Stimulated activated CD8-positive, alpha-beta memory T cell treated with anti-CD3 and anti-CD28 coated beads, Interleukin-15, amount 100 ng/mL, for 1 hour (primary cell): ENCODE measurements around the gene SLC24A3.
"Not testable (repeated sequence)": the region's sequence is repeated elsewhere in the genome, so short reads cannot be mapped to it uniquely, and the experiment has no call there.

Source experiments
- DNase-seq: peaks from one replicate; pipeline ENCODE4 v3.0.0-alpha.2; 2020; ENCODE audit warnings: low read depth

The SLC24A3 gene

DNA sequence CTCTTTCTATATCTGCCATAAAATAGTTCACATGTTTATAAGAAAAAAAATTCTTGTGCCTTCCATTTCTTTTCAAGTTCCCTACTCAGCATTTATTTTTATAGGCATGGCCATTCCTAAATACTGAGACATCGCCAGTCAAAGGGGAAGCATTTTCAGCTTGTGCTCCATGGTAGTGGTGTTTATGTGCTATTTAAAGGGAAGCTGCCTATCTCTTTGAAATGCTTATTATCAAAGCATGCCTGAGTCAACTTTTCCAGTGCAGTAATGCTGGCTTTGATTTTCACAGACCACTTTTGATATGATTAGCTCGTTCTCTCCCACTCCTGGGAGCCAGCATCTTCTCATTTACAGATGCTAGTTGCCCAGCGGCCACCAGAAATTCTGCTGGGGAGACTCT lies 421.5 kb downstream of the SLC24A3 start:
- DNase-seq: no peak

DNA sequence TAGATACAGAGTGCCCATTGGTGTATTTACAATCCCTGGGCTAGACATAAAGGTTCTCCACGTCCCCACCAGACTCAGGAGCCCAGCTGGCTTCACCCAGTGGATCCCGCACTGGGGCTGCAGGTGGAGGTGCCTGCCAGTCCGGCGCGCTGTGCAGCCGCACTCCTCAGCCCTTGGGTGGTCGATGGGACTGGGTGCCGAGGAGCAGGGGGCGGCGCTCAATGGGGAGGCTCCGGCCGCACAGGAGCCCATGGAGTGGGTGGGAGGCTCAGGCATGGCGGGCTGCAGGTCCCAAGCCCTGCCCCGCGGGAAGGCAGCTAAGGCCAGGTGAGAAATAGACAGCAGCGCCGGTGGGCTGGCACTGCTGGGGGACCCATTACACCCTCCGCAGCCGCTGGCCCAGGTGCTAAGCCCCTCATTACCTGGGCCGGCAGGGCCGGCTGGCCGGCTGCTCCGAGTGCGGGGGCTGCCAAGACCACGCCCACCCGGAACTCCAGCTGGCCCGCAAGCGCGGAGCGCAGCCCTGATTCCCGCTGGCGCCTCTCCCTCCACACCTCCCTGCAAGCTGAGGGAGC lies 427.1 kb downstream of the SLC24A3 start:
- DNase-seq: not testable (repeated sequence)

DNA sequence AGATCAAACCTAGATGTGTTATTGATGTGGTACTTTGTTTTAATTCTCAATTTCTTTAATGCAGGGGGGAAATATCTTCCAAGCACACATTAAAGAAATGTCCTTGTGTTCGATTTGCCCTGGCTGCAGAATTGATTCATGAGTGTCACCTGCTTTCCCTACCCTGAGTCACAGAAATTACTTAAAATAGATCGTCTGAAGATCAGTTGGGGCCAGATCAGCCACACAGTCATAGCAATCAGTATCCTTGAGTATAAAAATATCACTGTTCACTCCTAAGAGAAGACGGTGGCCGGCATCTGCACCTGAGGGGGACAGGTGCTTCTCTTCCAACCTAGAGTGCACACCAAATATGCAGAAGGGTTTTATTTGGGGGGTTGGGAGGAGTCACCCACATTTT lies 430.4 kb downstream of the SLC24A3 start:
- no peak for DNase-seq

DNA sequence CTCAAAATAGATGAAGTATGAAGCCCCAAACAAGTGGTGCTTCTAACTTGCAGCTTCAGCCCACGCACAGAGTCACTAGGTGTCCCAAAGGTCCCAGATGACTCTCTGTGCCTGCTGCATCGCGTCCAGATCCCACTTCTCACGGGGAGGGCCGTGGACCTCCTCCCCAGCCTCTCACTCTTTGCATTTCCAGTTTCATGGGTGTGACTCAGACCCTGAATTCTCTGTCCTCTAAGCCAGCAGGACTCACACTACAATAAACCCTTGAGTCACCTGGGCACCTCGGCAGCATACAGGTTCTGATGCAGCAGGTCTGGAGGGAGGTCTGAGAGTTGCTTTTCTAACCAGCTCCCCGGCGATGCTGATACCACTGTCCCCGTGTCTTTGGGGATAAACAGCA lies 431.6 kb downstream of the SLC24A3 start:
- DNase-seq: no peak

DNA sequence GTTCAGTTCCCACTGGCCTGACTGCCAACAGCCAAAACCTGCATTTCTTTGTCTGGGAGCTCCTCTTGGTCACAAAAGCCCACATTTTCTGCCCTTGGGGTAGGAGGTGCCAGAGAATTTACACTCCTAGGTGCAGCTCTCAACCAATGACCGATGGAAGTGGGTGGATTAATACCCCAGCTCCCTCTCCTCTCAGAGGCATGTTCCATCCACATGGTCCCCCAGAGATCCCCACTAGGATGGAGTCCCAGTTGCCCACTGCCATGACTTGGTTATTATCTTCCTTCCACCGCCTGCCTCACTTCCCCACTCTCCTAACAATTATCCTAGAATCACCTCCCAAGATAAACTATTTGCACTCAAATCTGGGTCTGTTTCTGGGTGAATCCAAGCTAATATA lies 434.5 kb downstream of the SLC24A3 start:
- no peak for DNase-seq

DNA sequence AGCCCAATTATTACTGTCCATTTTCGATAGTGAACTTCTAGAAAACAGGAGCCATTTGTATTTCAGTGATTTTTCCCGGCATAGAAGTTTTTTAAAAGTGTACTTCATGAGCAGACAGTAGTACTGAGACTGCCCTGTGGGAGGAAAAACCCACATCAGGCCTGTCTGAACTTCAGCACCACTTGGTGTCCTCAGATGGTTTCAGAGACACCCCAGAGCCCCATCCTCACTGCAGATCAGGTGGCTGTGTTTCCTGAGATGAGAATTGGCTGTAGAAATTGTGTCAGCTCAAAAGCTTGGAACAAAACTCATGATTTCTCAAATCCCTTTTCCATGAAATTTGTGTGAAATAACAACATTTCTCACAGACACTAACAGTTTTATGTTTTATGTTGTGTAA lies 435.6 kb downstream of the SLC24A3 start:
- DNase-seq: no peak

DNA sequence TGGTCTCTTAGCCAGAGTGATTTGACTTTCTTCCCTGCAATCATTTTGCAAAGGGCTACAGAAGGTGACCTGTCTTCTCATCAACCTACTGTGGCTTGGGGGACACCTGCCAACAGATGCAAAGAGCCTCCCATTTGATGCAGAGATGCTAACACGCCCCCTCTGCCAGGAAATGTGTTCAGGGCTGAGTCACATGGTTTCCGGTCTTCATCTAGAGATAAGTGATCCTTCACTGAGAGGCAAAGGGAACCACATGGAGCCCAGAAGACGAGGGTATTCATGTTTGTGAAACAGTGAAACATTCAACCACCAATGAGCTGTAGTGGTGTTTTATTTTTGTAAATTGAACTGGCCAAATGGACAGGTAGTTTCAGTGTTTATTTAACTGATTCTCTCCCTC lies 436.6 kb downstream of the SLC24A3 start:
- DNase-seq: no peak

DNA sequence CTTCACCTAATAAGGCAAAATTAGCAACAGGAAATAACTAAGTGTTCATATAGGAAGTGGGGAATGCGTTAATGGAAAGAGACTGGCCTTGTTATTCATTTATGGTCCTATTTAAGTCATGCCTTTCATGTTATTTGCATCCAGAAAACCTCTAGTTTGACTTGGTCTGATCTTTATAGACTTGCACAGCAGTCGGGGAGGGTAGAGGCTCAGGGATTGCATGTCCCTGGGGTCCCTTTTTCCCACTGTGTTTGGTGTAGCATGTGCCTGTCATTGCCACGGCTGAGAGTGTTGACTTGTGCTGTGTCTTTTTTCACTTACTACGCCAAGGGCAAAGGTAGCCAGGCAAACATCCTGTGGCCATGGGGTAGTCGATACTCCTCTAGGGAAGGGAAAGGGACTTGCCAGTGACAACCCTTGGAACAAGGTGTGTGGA lies 440.2 kb downstream of the SLC24A3 start:
- DNase-seq: no peak

DNA sequence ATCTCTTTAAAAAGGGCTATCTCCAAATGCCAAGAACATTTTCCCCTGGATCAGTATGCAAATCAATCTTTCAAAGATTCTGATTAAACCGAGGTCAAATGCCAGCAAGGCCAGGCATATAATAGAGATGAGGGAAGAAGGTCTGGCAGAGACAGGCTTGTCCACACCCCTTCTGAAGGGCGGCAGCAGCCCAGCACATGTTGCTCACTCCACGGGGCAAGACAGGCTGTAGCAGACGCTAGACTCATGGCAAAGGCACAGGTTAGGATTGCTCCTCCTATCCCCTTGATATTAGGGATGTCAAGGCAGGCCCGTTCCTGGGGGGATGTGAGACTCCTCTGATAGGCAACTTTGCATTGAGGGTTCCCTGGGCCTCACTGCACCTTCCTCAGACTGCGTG lies 440.9 kb downstream of the SLC24A3 start:
- DNase-seq: no peak

DNA sequence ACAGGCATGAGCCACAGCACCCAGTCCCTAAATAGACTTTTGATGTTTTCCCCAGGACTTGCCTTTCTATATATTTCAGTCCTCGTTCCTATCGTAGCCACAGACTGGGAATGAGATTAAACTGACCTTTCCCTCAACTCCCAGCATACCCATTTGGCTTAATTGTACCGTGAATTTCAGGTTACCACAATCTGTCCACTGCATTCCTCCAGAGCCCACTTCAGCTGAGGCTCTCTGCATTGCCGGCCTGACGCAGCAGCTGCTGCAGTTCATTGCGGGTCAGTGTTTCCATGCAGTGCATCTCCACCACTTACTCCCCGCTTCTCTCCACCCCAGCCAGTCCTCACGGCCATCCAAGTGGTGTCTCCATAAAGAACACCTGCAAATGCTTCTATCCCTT lies 442.5 kb downstream of the SLC24A3 start:
- no peak for DNase-seq

DNA sequence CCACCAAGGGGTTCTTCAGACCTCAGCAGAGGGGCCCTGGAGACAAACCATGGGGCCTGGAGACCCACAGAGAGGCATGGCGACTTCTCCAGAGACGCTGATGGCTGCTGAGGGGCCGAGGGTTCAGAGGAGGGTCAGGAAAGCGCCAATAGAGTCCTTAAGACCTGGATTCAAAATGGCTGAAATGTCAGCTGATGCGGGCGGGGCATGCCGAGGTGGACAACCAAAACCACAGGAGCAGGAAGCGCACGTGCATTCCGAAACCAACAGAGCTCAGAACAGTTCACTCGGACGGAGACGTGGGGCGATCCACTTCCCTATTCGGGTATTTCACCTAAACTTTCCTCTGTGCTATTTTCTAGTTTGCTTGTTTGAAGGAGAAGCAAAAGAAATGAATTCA lies 445.7 kb downstream of the SLC24A3 start:
- no peak for DNase-seq

DNA sequence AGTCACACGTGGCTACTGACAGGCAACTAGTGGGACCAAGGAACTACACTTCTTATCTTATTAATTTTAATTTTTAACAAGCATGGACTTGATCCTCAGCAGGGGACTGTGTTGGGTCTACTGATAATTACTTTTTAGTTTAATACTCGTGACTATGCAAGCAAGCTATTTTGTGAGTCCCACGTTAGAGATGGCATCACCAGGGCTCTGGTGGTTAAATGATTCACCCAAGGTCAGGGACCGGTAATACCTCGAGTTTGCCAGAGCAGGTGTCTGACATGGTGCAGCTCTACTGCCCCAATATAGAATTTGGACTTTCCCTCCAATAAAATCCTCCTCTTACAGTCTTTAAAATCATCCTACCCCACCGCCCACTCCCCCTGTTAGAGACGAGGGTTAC lies 447.0 kb downstream of the SLC24A3 start:
- DNase-seq: no peak

DNA sequence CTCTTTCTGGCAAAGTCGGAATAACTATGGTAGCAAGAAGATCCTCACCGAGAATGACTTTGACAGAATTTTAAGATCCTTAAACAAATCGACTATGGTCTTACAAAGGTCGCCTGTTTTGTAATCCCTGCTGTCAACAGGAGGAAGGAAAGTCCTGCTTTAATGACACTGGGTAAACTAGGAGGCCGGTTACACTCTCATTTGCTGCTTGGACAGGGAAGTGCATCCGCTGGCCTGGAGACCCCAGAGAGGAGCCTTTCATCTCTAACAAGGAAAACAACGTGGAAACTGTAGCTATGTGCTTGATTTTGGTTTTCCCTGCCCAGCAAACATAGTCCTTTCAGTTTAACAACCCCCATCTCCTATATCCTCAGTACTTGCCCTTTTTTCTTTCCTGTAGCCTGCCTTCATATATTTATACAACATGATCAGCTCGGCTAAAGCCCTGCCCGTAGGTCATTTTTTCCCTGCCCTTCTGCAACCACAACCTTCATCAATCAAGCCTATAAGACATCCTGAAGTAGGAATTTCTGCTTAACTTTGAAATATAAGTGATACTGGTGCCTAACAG lies 448.5 kb downstream of the SLC24A3 start:
- no peak for DNase-seq

DNA sequence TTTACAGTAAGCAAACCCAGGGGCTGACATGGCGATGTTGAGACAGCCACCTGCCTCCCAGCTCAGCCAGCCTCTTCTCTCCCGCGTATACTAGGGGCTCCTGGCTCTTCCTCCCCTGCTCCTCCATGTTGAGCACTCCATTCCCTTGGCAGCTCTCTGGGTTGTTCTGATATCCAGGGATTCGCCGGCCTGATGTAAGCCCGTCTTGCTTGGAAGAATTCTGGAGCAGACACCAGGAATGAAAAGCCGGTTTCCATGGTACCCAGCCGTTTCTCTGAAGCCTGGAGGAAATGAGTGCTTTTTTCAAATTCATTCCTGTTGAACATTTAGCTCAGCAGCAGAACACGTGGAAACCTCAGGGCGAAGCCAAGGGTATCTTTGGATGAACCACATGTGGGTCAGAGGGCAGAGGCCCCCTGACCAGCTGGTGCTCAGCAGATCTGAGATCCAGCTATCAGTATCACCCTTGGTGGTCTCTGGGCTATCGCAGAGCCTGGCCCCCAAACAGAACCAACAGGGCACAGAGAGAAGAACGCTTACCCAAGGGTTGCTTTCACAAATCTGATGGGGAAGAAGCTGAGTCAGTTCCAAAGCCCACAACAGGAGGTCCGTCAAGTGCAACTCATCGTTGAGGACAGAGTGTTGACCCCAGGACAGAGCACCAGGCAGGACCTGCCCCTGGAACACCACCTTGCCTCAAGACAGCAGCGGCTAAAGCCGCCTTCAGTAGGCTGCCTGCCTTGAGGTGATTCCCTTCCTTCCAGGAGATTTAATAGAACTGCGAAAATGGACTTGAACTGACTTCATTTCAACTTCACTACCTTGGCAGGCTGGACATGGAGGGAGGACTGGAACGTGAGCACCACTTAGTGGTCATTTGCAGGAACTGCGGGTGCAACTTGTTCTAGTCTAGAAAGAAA lies 449.5 kb downstream of the SLC24A3 start:
- no peak for DNase-seq

DNA sequence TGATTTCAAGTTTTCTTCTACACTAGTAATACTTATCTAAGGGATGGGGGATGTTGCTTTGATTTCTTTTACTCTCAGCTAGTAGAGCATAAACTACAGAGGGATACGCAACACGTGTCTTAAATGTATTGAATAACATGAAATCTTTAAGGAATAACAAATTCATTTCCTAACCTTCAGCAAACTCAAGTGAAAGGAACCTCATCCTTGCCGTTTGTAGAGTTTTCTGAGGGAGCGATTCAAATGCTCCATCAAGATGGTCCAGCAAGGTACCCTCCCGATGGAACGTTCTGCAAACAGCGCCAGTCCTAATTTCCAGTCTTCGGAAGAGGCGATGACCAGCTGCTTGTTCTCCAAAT lies 450.2 kb downstream of the SLC24A3 start:
- no peak for DNase-seq

DNA sequence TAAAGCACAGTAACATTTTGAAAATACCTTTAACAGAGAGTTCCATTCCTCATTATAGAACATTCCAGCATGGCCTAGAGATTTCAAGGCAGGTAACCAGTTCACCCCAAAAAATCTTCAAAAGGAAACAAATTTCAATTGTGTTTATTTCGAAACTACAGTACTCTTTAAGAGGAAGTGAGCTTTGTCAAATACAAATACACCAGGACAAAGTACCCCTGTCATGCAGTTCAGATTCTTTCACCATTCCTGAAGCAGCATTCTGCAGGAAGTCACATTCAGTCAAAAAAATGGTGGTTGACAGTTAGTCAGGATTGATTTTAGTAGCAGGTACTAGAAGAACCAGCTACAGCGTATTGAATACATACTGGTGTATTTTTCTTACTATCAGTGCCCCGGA lies 456.0 kb downstream of the SLC24A3 start:
- DNase-seq: no peak

DNA sequence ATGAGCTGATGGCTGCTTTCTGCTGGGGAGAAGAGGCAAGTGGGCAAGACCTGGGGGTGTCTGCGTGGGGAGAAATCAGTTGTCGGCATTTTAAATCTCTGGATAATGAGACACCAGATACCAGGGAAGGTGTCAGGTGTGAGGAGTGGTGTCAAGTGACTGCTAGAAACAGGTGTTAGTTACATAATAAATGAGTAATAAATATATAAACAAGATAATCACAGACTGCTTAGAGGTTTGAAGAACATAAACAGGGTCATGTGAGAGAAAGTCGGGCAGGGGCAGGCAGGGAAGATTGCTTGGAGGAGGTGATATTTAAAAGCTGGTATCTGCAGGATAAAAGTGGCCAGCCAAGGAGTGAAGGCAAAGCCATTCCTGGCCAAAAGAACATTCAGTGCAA lies 458.4 kb downstream of the SLC24A3 start:
- no peak for DNase-seq

DNA sequence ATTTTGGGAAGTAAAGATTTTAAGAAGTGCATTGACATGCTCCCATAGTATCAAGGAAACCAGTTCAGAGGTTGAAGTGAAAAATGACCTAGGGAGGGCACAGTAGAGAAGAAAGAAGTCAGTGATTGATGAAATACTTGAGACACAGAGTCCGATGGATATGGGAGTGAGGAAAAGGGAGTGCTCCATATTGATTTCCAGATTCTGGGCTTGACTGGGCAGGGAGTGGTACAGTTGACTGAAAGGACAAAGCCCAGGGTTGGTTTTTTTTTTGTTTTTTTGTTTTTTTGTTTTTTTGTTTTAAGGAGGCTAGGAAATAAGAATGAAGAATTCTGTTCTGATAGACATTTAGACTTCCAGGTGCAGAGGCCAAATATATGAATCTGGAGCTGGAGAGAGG lies 458.9 kb downstream of the SLC24A3 start:
- no peak for DNase-seq

DNA sequence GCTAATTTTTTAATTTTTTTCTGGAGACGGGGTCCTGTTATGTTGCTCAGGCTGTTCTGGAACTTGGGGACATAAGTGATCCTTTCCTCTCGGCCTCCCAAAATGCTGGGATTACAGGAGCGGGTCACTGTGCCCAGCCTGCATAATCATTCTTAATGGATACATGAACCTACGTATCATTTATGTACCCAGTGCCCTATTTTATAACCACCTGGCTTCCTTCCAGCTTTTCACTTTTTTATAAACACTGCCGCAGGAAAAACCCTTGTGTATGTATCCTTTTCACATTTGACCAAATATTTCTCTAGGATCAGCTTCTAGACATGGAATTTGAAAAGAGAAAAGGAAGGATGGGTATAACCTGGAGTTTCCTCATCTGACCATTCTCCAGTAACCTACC lies 460.1 kb downstream of the SLC24A3 start:
- DNase-seq: no peak

DNA sequence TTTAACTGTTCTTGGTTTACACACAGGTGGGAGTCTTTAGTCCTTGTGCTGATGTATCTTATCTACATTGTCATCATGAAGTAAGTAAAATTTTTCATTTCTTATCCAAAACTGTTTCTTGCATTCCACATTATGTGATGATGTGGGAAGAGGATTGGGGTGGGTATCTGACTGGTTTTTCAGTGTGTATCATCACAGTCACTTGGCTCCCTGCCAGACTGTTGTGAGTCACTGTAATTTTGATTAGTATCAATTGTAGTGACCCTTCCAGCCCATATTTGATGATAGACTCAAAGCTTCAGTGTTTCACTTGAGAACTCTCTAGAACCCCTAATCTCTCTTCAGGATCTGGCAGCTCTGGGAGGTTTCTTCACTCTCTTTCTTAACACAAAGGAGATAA lies 461.1 kb downstream of the SLC24A3 start:
- no peak for DNase-seq

DNA sequence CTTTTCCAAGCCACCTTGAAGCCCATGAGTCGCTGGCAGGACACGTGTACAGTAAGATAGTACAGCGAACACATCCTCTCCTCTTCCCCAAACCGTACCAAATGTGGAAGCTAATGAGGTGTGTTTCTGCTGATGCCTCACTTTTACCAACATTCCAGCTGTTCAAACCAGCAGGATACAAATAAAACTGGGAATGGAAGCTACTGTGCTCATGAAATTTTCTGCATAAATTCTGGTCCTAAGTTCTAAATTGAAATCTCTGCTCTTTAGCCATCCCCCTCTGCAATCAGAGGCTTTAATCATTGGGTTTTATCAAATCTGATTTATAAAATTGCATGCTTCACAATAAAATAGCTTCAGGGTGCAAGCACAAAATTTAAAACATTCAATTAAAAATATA lies 463.8 kb downstream of the SLC24A3 start:
- DNase-seq: no peak

DNA sequence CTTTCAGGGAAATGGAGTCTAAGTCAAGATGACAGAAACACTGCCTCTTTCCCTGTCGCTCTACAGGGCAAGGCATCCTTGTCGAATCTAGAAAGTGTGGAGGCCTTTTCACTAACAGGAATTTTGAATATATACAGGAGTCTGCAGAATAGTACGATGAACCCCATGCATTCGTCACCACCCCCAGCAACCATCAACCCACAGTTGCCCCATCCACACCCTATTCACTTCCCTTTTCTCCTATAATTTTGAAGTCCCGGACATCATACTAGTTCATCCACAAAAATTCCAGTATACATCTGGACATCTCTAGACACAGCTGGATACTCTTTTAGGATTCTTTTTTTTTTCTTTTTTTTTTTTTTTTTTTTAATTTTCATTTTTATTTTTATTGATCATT lies 464.9 kb downstream of the SLC24A3 start:
- no peak for DNase-seq

DNA sequence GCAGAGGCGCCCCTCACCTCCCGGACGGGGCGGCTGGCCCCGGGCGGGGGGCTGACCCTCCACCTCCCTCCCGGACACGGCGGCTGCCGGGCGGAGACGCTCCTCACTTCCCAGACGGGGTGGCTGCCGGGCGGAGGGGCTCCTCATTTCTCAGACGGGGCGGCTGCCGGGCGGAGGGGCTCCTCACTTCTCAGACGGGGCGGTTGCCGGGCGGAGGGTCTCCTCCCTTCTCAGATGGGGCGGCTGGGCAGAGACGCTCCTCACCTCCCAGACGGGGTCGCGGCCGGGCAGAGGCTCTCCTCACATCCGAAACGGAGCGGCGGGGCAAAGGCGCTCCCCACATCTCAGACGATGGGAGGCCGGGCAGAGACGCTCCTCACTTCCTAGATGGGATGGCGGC lies 466.1 kb downstream of the SLC24A3 start:
- DNase-seq: not testable (repeated sequence)
